Measurements from ENCODE around the gene NLRC5. TPM values are rescaled to one million over a fixed set of nuclear protein-coding genes. Genes with fewer than 3 reads are reported as not detected.

Gene NLRC5
- total RNA-seq, 3 donors from 2014 or later (not counting 1 experiment from before 2014, with no cell fraction given), result 320 to 563 (median 535) TPM

GRCh38 chr16:57066625-57067024 lies 77.3 kb downstream of the NLRC5 start:
- ATAC-seq, result no peak
- peaks cover 9% of the 10 kb centered on the region for H3K36me3 Mint-ChIP-seq
- peaks cover 16% of the 10 kb centered on the region for H3K9me3 ChIP-seq (ENCODE audit: control insufficient read depth, insufficient read depth, low read length)

DNA sequence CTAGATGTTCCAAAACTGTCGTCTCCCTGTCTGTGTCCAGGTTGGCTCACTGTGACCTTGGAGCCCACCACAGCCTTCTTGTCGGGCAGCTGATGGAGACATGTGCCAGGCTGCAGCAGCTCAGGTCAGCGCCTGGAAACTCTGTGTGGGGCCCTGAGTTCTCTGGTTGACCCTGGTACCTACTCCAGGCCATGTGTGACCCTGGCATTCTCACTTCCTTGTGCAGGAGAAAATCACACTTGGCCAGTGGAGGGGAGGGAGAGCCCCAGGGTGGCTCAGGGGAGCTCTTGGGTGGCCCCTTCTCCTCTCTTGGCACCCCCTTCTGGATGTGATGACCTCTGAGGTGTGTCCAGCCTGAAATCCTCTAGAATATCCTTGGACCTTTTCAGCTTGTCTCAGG lies 78.0 kb downstream of the NLRC5 start:
- intact Hi-C loops (cut with micrococcal nuclease), result no loop called here
- Mint-ChIP-seq H3K27ac (no peak overlapping the region), H3K9me3 (peaks cover 3 to 9% of the 10 kb centered on the region in 2 donors), H3K36me3 (peaks cover 13% of the 10 kb centered on the region), H3K4me1 (peaks cover 29 to 30% of the 10 kb centered on the region in 2 donors), H3K4me3 (no peak overlapping the region), H3K27me3 (ENCODE audit: low read depth in 2 of 2) (no peaks in the 10 kb centered on the region)
- peaks cover 56% of the 10 kb centered on the region for H3K36me3 ChIP-seq (ENCODE audit: control insufficient read depth, insufficient read depth, low read length)
- peaks cover 22% of the 10 kb centered on the region for H3K9me3 ChIP-seq (ENCODE audit: control insufficient read depth, insufficient read depth, low read length)
- no peaks in the 10 kb centered on the region for H3K27me3 ChIP-seq (ENCODE audit: control insufficient read depth, insufficient read depth, low read length)
- no peak overlapping the region for H3K27ac ChIP-seq (ENCODE audit: low read length)
- H3K4me3 ChIP-seq (ENCODE audit: low read length), result no peak overlapping the region
- peaks cover 15% of the 10 kb centered on the region for H3K4me1 ChIP-seq (ENCODE audit: control insufficient read depth, insufficient read depth, low read length)
- ATAC-seq, result no peak
- no peak for DNase-seq
- whole genome bisulfite sequencing (ENCODE audit: insufficient coverage), result 97% methylated on average over 3 of the region's 3 CpGs
- TF ChIP-seq, protein P1, sequence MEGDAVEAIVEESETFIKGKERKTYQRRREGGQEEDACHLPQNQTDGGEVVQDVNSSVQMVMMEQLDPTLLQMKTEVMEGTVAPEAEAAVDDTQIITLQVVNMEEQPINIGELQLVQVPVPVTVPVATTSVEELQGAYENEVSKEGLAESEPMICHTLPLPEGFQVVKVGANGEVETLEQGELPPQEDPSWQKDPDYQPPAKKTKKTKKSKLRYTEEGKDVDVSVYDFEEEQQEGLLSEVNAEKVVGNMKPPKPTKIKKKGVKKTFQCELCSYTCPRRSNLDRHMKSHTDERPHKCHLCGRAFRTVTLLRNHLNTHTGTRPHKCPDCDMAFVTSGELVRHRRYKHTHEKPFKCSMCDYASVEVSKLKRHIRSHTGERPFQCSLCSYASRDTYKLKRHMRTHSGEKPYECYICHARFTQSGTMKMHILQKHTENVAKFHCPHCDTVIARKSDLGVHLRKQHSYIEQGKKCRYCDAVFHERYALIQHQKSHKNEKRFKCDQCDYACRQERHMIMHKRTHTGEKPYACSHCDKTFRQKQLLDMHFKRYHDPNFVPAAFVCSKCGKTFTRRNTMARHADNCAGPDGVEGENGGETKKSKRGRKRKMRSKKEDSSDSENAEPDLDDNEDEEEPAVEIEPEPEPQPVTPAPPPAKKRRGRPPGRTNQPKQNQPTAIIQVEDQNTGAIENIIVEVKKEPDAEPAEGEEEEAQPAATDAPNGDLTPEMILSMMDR (IDR thresholded peaks at IDR 0.05), result no peak

More at GRCh38 chr16:57066625-57067024, 77.3 kb downstream of the NLRC5 start:
- TF ChIP-seq, protein P1 (IDR thresholded peaks at IDR 0.05), result no peak
- no peak for DNase-seq
- H3K4me3 Mint-ChIP-seq, result no peak overlapping the region
- Histone ChIP-seq H3K27ac (ENCODE audit: low read length) (no peak overlapping the region), H3K27me3 (ENCODE audit: control insufficient read depth, insufficient read depth, low read length) (no peaks in the 10 kb centered on the region), H3K36me3 (ENCODE audit: control insufficient read depth, insufficient read depth, low read length) (peaks cover 55% of the 10 kb centered on the region), H3K4me3 (ENCODE audit: low read length) (no peak overlapping the region), H3K4me1 (ENCODE audit: control insufficient read depth, insufficient read depth, low read length) (peaks cover 12% of the 10 kb centered on the region)
- intact Hi-C loops (cut with micrococcal nuclease), result no loop called here
- peaks cover 3 to 9% of the 10 kb centered on the region in 2 donors for H3K9me3 Mint-ChIP-seq
- 89% methylated on average over 4 of the region's 4 CpGs for WGBS (ENCODE audit: insufficient coverage)
- peak overlapping the region; percentile 24 to 42 for H3K27ac Mint-ChIP-seq
- H3K4me1 Mint-ChIP-seq, result peaks cover 22 to 23% of the 10 kb centered on the region in 2 donors
- no peaks in the 10 kb centered on the region for H3K27me3 Mint-ChIP-seq (ENCODE audit: low read depth in 2 of 2)

- Histone ChIP-seq H3K27ac (ENCODE audit: low read length) (no peak overlapping the region), H3K9me3 (ENCODE audit: control insufficient read depth, insufficient read depth, low read length) (peaks cover 22% of the 10 kb centered on the region), H3K36me3 (ENCODE audit: control insufficient read depth, insufficient read depth, low read length) (peaks cover 66% of the 10 kb centered on the region), H3K4me3 (ENCODE audit: low read length) (no peak overlapping the region), H3K4me1 (ENCODE audit: control insufficient read depth, insufficient read depth, low read length) (peaks cover 15% of the 10 kb centered on the region), H3K27me3 (ENCODE audit: control insufficient read depth, insufficient read depth, low read length) (no peaks in the 10 kb centered on the region)
- ATAC-seq (no peak), DNase-seq (no peak)
- TF ChIP-seq, protein P1 (IDR thresholded peaks at IDR 0.05), result no peak
- peaks cover 36 to 39% of the 10 kb centered on the region in 2 donors for H3K4me1 Mint-ChIP-seq
- WGBS (ENCODE audit: insufficient coverage), result 89% methylated on average over 4 of the region's 7 CpGs
- intact Hi-C loops (cut with micrococcal nuclease), result no loop called here
- no peak overlapping the region for H3K4me3 Mint-ChIP-seq
- H3K9me3 Mint-ChIP-seq, result peaks cover 3 to 9% of the 10 kb centered on the region in 2 donors
- H3K27ac Mint-ChIP-seq, result peak overlapping the region in 1 of 2 donors; percentile 1
- no peaks in the 10 kb centered on the region for H3K27me3 Mint-ChIP-seq (ENCODE audit: low read depth in 2 of 2)
- H3K36me3 Mint-ChIP-seq, result peaks cover 20% of the 10 kb centered on the region
These were observed 79.7 kb downstream of the NLRC5 start for GRCh38 chr16:57069053-57069452.

Measured in natural killer cell (primary cell).